NCI-H187 (cell line): ENCODE results near the gene ZNF280B.
"Not testable (repeated sequence)": the region's sequence is repeated elsewhere in the genome, so short reads cannot be mapped to it uniquely, and the experiment has no call there.

Experiments
- DNase-seq, 2 experiments: peaks; one replicate each; lab custom pipeline; 2025; lab: John Stamatoyannopoulos, UW

The ZNF280B gene

GRCh38 chr22:22507743-22508273 lies 734 bp downstream of the ZNF280B start:
- no peak for DNase-seq

- no peak for DNase-seq
Measured at GRCh38 chr22:22506736-22507135, 1.8 kb downstream of the ZNF280B start.

- no peak for DNase-seq
Measured at GRCh38 chr22:22498267-22498666, 10.3 kb downstream of the ZNF280B start.

GRCh38 chr22:22491589-22491988 lies 17.0 kb downstream of the ZNF280B start:
- DNase-seq: not testable (repeated sequence)

GRCh38 chr22:22488736-22489135 lies 19.8 kb downstream of the ZNF280B start:
- DNase-seq: no peak

- no peak for DNase-seq
Measured at GRCh38 chr22:22487869-22488597, 20.5 kb downstream of the ZNF280B start.

GRCh38 chr22:22487059-22487458 lies 21.5 kb downstream of the ZNF280B start:
- no peak for DNase-seq

- no peak for DNase-seq
Measured at GRCh38 chr22:22486132-22486899, 22.2 kb downstream of the ZNF280B start.

GRCh38 chr22:22485524-22485923 lies 23.0 kb downstream of the ZNF280B start:
- no peak for DNase-seq

GRCh38 chr22:22484023-22484422 lies 24.5 kb downstream of the ZNF280B start:
- no peak for DNase-seq

- no peak for DNase-seq
Measured at GRCh38 chr22:22480940-22481339, 27.6 kb downstream of the ZNF280B start.

- DNase-seq: no peak
Measured at GRCh38 chr22:22479999-22480532, 28.5 kb downstream of the ZNF280B start.

- no peak for DNase-seq
Measured at GRCh38 chr22:22479116-22479515, 29.4 kb downstream of the ZNF280B start.

- DNase-seq: no peak
Measured at GRCh38 chr22:22478470-22478869, 30.1 kb downstream of the ZNF280B start.

- no peak for DNase-seq
Measured at GRCh38 chr22:22474733-22475132, 33.8 kb downstream of the ZNF280B start.

- not testable (repeated sequence) for DNase-seq
Measured at GRCh38 chr22:22471104-22471503, 37.4 kb downstream of the ZNF280B start.

- no peak for DNase-seq
Measured at GRCh38 chr22:22469527-22469926, 39.0 kb downstream of the ZNF280B start.

- DNase-seq: not testable (repeated sequence)
Measured at GRCh38 chr22:22468794-22469469, 39.6 kb downstream of the ZNF280B start.

- DNase-seq: no peak
Measured at GRCh38 chr22:22467112-22467511, 41.4 kb downstream of the ZNF280B start.

GRCh38 chr22:22465782-22466181 lies 42.8 kb downstream of the ZNF280B start:
- DNase-seq: no peak

- DNase-seq: no peak
Measured at GRCh38 chr22:22465094-22465602, 43.4 kb downstream of the ZNF280B start.

- DNase-seq: no peak
Measured at GRCh38 chr22:22464541-22465054, 43.9 kb downstream of the ZNF280B start.
